K562 (cell line): ENCODE measurements around the gene ARRB2. TPM values are rescaled to one million over a fixed set of nuclear protein-coding genes. Genes with fewer than 3 reads are reported as not detected.

ENCODE experiments used
- ARID1B ChIP-seq: fragments of 450-650 bp; IDR thresholded peaks from 2 replicates; pipeline ENCODE4 v1.6.1; 2016; ENCODE audit warnings: antibody characterized with exemption, mild to moderate bottlenecking, inconsistent platforms
- REST ChIP-seq, 2 experiments: fragments of 450-650 bp; formaldehyde crosslinking in 1 of 2; IDR thresholded peaks; 2 replicates each; pipeline versions ENCODE4 v1.4.0 to v1.6.1; 2014 to 2020; ENCODE audit warnings: mild to moderate bottlenecking in 2 of 2, borderline replicate concordance in 1 of 2, low read depth in 1 of 2
- polyA plus RNA-seq, 8 experiments: library from polyadenylated mRNA; depleted of rRNA in 4 of 8; stranded (reverse) in 5 of 8; unstranded in 3 of 8; fragments of >200 nt; fragmentation: Nextera tagmentation in 2 of 8; fragmentation: Illumina TruSeq in 1 of 8; extraction: Ambion mirVana in 2 of 8; extraction: Trizol in 1 of 8; gene quantifications; 2 replicates each; pipeline versions ENCODE4 v1.2.1 to v1.2.3, GENCODE V29; 2011 to 2014; ENCODE audit warnings: inconsistent platforms in 1 of 8, missing spikeins in 1 of 8
- total RNA-seq, 7 experiments: library from RNA; depleted of rRNA in 6 of 7; stranded (reverse); fragments of >200 nt in 6 of 7; fragmentation: Illumina TruSeq in 2 of 7; extraction: Trizol in 2 of 7; gene quantifications; 2 replicates each; pipeline versions ENCODE4 v1.2.1 to v1.2.3, GENCODE V29; 2011 to 2021; ENCODE audit warnings: low replicate concordance in 1 of 7

The ARRB2 gene
- total and polyA plus RNA-seq, 9 of the 15 experiments (the other 6 are each of a cell fraction or from before 2014, with no cell fraction given): 0.79 to 15.3 (median 8.8) TPM

- peak; percentile 28; the same call in 1 of the 2 replicates for TF ChIP-seq REST (IDR thresholded peaks at IDR 0.05; ENCODE audit: borderline replicate concordance)
- TF ChIP-seq REST (CRISPR knock-in tag; IDR thresholded peaks at IDR 0.05; ENCODE audit: low read depth): no peak
- TF ChIP-seq ARID1B: 0 out of 2 replicates have a peak, but pooled peaks have one; percentile 15
These were observed 14.2 kb downstream of the ARRB2 start (continued) for GRCh38 chr17:4724650-4725049.
